ENCODE data around the gene E2F2.

The E2F2 gene

DNA sequence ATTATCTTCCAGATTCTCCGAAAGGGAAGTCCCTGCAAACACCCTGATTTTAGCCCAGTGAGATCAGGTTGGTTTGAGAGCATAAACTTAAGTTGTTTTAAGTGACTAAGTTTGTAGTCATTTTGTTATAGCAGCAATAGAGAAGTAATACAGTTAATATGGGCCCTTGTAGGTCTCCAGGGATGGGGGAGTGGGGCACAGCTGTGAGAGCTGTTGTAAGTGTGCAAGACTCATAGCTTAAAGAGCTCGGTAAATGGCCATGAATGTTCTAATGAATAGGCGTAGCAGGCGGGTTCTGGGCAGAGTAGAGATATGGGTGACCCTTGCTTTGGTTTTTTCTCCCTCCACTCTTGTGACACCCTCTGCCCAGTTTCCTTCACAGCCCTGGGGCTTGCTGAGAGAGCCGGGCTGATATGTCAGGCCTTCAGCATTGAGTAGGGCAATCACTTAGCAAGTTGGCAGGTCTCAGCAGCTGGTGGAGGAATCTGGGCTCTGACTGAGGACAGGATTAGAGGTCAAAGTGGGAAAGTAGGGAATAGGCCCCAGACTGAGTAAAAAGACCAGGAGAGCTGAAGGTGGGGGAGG lies 44.3 kb upstream of the E2F2 start:
- POLR2A ChIA-PET, result interaction anchor here (1.0 to 3.4 kb wide), 2 partner anchors 16 to 20 kb away, joined by 5 to 67 read pairs; partner anchors contain the start of gene ID3
- CTCF ChIA-PET, result interaction anchor here (1.2 to 3.7 kb wide), 5 partner anchors 10 to 59 kb away, joined by 3 to 31 read pairs (median 14); no protein-coding TSS in a partner anchor
- TF ChIP-seq, protein P1, sequence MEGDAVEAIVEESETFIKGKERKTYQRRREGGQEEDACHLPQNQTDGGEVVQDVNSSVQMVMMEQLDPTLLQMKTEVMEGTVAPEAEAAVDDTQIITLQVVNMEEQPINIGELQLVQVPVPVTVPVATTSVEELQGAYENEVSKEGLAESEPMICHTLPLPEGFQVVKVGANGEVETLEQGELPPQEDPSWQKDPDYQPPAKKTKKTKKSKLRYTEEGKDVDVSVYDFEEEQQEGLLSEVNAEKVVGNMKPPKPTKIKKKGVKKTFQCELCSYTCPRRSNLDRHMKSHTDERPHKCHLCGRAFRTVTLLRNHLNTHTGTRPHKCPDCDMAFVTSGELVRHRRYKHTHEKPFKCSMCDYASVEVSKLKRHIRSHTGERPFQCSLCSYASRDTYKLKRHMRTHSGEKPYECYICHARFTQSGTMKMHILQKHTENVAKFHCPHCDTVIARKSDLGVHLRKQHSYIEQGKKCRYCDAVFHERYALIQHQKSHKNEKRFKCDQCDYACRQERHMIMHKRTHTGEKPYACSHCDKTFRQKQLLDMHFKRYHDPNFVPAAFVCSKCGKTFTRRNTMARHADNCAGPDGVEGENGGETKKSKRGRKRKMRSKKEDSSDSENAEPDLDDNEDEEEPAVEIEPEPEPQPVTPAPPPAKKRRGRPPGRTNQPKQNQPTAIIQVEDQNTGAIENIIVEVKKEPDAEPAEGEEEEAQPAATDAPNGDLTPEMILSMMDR (IDR thresholded peaks at IDR 0.05; ENCODE audit: insufficient read depth, low read length, missing control alignments), result no peak

DNA sequence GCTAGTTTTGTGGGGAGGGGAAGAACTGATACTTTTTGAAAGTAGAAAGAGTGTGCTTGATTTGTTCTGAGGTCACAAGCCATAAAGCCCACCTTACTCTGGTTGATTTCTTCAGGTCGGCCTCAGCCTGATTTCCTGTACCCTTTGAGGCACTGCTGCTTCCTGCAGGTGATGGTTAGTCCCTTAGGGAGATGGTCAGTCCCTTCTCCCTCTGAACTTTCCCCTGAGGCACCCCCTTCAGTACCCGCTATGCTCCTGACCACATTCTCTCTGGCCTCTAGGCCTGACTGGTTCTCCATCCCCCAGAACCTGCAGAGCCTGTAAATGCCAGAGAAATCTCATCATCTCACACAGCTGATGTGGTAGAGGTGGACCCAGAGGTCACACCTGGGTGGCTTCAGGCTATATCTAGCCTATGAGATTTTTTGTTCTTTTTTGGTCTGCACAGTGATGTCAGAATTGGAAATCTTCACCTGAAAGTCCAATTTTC lies 43.3 kb upstream of the E2F2 start:
- ChIA-PET CTCF (interaction anchor here (1.0 to 40.3 kb wide), 3 partner anchors 9 to 63 kb away, joined by 3 to 1485 read pairs (median 15); no protein-coding TSS in a partner anchor), POLR2A (no interaction called here)
- no peak overlapping the region for H3K4me3 ChIP-seq (ENCODE audit: low read depth, low read length)
- no peak for DNase-seq (ENCODE audit: low read depth, low spot score)
- TF ChIP-seq, protein P1 (IDR thresholded peaks at IDR 0.05; ENCODE audit: insufficient read depth, low read length, missing control alignments), result no peak

More for the DNA sequence above, 44.3 kb upstream of the E2F2 start:
- DNase-seq (ENCODE audit: low read depth, low spot score), result no peak
- H3K4me3 ChIP-seq (ENCODE audit: low read depth, low read length), result no peak overlapping the region

DNA sequence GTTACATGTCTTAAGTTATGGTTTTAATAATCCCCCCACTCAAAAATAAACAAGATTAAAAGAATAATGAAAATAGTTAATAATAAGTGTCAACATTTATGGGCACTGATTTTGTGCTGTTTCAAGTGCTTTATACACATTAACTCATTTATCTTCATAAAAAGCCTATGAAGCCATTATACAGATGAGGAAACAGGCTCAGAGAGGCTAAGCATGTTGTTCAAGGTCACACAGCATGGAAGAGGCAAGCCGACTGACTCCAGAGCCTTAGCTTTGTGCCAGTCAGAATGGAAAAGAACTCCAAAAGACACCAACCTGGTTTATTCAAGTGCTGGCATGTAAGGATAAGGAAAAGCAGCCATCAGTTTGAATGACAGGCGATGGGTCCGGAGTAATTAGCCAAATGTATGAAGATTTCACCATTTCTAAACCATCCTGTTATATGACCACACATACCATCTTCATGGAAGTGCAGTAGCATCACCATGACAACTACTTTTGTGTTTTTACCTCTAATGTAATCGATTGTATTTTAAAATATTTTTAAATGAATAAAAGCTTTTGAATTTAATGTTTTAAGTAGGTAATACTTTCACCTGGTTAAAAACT lies 42.6 kb upstream of the E2F2 start:
- ChIA-PET POLR2A (interaction anchor here (0.9 kb wide), 1 partner anchor 15 kb away, joined by 4 read pairs; the partner anchor contains the start of gene ID3), CTCF (interaction anchor here (1.0 to 40.3 kb wide), 4 partner anchors 9 to 63 kb away, joined by 3 to 1485 read pairs (median 10); no protein-coding TSS in a partner anchor)
- TF ChIP-seq, protein P1 (IDR thresholded peaks at IDR 0.05; ENCODE audit: insufficient read depth, low read length, missing control alignments), result no peak
- no peak overlapping the region for H3K4me3 ChIP-seq (ENCODE audit: low read depth, low read length)
- DNase-seq (ENCODE audit: low read depth, low spot score), result no peak

DNA sequence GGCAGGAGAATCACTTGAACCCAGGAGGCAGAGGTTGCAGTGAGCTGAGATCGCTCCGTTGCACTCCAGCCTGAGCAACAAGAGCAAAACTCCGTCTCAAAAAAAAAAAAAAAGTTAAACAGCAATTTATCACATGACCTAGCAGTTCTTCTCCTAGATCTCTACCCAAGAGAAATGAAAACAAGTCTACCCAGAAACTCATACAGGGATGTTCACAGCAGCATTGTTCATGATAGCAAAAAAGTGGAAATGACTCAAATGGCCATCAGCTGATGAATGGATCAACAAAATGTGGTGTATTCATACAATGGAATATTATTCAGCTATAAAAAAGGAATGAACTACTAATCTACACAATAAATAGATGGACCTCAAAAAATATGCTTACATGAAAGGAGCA lies 40.4 kb upstream of the E2F2 start:
- ChIA-PET CTCF (interaction anchor here (2.3 to 40.3 kb wide), 2 partner anchors 9 to 65 kb away, joined by 7 to 1485 read pairs; no protein-coding TSS in a partner anchor), POLR2A (interaction anchor here (1.4 kb wide), 1 partner anchor 9 kb away, joined by 4 read pairs; no protein-coding TSS in a partner anchor)
- H3K4me3 ChIP-seq (ENCODE audit: low read depth, low read length), result no peak overlapping the region
- TF ChIP-seq, protein P1 (IDR thresholded peaks at IDR 0.05; ENCODE audit: insufficient read depth, low read length, missing control alignments), result no peak
- no peak for DNase-seq (ENCODE audit: low read depth, low spot score)

DNA sequence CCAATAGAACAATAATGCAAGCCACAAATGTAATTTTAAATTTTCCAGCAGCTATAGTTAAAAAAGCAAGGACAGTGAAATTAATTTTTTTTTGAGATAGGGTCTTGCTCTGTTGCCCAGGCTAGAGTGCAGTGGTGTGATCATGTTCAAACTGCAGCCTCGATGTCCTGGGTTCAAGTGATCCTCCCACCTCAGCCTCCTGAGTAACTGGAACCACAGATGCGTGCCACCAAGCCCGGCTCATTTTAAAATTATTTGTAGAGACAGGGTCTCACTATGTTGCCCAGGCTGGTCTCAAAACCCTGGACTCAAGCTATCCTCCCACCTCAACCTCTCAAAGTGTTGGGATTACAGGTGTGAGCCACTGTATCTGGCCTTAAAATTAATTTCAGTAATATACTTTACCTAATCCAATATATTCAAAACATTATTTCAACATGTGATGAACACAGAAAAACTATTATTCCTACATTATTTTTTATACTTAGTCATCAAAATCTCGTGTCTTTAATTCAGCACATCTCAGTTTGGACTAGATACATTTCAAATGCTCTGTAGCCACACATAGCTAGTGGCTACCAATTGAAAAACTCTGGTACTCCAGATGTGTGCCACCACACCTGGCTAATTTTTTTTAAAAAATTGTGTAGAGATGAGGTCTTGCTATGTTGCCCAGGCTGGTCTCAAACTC lies 39.1 kb upstream of the E2F2 start:
- DNase-seq (ENCODE audit: low read depth, low spot score), result no peak
- TF ChIP-seq, protein P1 (IDR thresholded peaks at IDR 0.05; ENCODE audit: insufficient read depth, low read length, missing control alignments), result no peak
- H3K4me3 ChIP-seq (ENCODE audit: low read depth, low read length), result no peak overlapping the region
- ChIA-PET POLR2A (interaction anchor here (0.9 kb wide), 1 partner anchor 12 kb away, joined by 3 read pairs; no protein-coding TSS in a partner anchor), CTCF (interaction anchor here (2.3 to 40.3 kb wide), 2 partner anchors 11 to 67 kb away, joined by 7 to 1485 read pairs; no protein-coding TSS in a partner anchor)
